NCI-H1694 treated with DMSO at 0.1 percent for 48 hours (cell line): ENCODE results near the gene LRRC72.
"Not testable (repeated sequence)": the region's sequence is repeated elsewhere in the genome, so short reads cannot be mapped to it uniquely, and the experiment has no call there.

Experiments used
- DNase-seq: peaks from one replicate; lab custom pipeline; 2025; lab: John Stamatoyannopoulos, UW

The LRRC72 gene

DNA sequence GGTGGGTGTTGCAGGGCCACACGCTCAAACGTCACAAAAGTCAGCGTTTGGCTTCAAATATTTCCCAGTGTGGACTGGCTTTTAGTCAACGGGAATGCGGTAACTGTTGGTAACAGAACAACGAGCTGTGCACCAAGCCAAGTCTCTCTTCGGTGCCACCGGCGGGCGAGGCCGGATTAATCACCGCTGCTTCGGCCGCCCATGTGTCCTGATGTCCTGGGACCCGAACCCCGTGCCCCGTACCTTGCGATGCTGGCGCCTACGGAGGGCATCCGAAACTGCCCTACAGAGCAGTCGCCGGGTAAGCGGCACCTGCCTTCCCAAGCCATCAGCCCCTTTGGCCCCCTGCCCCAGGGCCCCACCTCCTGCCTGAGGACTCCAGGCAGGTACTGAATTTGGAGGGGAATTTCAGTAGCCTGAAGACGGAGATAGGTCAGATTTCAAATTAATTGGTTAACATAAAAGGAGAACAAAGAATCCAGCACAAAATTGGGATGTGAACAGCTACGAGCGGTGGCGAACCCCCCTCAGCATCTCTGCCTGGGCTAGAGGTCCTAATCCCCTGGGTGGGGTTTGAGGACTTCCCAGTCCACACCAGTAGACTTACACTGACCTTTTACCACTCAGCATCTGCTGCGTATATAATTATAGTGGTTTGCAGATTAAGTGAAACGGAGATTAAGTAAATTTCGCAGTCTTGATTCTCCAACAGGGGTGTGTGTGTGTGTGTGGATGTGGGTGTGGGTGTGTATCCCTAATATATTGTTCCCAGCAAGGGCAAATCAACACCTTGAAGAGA, at the start of gene LRRC72:
Gene LRRC72, plus strand, starts transcription at position 84 of the 799 bp plus-strand sequence. Its CDS starts 128 bp downstream, at position 212.
- DNase-seq = no peak

- DNase-seq = no peak
Measured at GRCh38 chr7:16479161-16479560, 47.5 kb upstream of the LRRC72 start.

GRCh38 chr7:16479591-16479990, 47.0 kb upstream of the LRRC72 start:
- DNase-seq = no peak

- no peak for DNase-seq
Measured at GRCh38 chr7:16484453-16485158, 42.0 kb upstream of the LRRC72 start.

GRCh38 chr7:16491148-16491547, 35.5 kb upstream of the LRRC72 start:
- DNase-seq = no peak

- DNase-seq = no peak
Measured at GRCh38 chr7:16492513-16493062, 34.0 kb upstream of the LRRC72 start.

GRCh38 chr7:16493266-16493665, 33.4 kb upstream of the LRRC72 start:
- no peak for DNase-seq

DNA sequence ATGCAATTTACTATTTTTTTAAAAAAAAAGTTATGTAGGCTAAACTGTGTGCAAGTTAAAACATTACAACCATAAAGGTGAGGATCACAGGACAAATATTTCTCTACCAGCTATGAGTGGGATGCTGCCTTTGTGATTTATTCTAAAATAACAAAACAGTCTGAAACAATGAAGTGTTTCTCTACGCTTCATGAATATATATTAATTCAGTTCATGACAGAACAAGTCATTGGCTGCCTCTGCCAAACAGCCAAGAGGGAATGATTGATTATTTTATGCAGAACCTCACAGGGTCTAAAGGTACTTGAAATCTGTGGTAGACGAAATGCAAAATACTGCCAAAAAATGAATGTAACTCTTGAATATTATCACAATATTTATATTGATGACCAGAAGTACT, 32.1 kb upstream of the LRRC72 start:
- no peak for DNase-seq

DNA sequence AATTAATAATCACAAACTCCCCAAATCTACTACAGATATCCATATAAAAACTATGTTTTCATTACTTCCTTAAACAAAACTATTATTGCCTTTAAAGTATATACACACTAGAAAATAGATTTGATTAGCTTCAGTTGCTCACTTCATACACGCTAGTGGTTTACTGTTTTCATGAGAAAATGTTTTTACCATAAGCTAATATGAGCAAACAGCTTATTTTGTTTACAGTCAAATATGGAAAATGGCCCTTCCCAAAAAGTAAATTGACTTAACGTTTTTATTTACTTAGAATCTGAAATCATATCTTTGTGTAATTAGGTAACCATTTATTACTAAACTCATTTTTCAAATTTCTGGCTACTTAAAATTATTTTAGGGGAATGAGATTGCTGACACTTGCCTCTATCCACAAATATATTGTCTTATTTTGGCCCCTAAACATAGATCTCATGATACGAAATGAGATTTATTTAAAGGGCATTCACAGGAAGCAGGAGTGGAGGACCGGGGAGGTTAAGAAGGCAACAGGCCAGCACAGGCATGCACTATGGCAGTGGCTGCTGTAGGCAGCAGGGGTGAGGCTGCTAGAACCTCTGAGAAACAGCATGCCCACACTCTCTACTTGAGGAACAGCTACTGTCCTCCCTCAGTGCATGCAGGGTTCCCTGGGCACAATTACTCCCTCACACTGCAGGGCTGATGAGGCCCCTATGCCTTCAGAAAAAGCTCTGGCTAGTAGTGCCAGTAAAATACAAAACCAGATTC, 31.5 kb upstream of the LRRC72 start:
- no peak for DNase-seq

DNA sequence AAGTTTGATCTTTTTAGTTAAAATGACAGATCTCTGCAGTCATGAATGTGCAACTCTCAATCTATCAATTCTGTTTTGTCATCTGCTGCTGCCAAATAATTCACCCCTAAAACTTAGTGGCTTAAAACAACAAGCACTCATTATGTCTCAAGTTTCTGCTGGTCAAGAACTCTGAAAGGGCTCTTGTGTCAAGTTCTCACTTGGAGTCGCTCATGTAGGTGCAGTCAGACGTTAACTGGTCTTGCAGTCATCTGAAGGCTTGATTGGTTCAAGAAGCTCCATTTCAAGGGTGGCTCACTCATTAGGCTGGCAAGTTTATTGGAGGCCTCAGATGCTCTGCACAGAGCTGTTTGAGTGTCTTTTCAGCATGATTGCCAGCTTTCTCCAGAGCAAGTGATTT, 28.5 kb upstream of the LRRC72 start:
- no peak for DNase-seq

DNA sequence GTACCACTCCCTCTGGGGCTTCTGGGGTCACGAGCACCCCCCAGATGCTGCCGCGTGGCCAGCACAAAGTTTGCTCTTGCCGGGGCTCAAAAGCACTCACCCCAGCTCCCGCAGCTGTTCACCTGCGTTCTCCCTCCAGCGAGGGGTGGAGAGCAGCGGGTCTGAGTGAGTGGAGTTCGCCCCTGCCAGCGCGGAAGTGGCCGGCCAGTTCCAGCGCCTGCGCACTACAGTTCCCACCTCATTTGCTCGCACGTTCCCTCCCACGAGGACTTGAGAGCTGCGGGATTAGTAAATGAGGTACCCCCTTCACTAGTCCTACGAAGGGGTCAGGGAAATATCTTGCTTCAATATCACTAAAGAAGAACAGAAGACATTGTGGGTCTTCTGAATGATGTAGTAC, 24.3 kb upstream of the LRRC72 start:
- no peak for DNase-seq

GRCh38 chr7:16504019-16504418, 22.6 kb upstream of the LRRC72 start:
- DNase-seq = no peak

DNA sequence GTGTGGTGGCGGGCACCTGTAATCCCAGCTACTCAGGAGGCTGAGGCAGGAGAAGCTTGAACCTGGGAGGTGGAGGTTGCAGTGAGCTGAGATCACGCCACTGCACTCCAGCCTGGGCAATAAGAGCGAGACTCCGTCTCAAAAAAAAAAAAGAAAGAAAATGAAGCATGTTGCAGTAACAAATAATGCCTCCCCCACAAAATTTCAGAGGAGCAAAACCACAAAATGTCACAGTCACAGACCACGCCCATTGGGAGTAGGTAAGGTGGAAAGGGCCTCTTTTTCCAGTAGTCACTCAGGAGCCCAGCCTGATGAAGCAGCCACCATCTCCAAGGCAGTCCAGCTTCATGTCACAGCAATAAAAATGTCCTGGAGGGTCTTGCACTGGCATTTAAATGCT, 20.2 kb upstream of the LRRC72 start:
- not testable (repeated sequence) for DNase-seq

DNA sequence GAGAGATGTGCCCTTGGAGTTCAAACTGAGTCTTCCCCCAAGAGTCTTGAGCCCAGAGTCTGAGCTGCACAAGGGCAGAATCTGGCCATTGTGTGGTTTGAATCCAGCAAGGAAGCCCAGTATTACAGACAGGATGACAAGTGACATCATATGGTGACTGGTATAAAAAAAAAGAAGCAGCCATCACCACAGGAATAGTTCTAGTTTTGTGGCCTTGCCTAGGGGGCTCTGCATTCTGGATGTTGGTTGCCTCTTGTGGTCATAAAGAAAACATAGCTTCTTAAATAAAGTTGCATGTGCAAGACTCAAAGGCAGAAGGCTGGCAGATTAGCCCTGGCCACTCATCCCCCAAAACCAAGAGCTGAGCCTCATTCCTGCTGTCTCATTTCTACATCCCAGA, 16.8 kb upstream of the LRRC72 start:
- no peak for DNase-seq

GRCh38 chr7:16511314-16511713, 15.3 kb upstream of the LRRC72 start:
- DNase-seq = no peak

GRCh38 chr7:16512097-16512496, 14.5 kb upstream of the LRRC72 start:
- no peak for DNase-seq

- DNase-seq = no peak
Measured at GRCh38 chr7:16514271-16514670, 12.4 kb upstream of the LRRC72 start.

DNA sequence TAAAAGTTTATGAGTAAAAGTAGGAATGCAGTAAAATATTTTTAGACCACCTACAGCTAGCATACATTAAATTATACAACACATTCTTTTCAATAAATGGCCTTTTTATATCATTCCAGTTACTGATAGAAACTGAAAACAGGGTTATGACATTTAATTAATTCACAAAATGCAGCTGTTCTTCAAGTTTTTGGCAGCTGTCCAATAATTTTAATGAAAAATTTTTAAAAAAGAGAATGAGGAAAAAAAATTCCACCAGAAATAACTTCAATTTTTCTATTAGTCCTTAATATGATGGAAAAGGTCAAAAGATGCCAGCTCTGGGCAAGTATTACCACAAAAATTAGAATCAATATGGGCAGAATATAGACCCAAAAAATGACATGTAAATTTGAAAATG, 11.9 kb upstream of the LRRC72 start:
- no peak for DNase-seq

DNA sequence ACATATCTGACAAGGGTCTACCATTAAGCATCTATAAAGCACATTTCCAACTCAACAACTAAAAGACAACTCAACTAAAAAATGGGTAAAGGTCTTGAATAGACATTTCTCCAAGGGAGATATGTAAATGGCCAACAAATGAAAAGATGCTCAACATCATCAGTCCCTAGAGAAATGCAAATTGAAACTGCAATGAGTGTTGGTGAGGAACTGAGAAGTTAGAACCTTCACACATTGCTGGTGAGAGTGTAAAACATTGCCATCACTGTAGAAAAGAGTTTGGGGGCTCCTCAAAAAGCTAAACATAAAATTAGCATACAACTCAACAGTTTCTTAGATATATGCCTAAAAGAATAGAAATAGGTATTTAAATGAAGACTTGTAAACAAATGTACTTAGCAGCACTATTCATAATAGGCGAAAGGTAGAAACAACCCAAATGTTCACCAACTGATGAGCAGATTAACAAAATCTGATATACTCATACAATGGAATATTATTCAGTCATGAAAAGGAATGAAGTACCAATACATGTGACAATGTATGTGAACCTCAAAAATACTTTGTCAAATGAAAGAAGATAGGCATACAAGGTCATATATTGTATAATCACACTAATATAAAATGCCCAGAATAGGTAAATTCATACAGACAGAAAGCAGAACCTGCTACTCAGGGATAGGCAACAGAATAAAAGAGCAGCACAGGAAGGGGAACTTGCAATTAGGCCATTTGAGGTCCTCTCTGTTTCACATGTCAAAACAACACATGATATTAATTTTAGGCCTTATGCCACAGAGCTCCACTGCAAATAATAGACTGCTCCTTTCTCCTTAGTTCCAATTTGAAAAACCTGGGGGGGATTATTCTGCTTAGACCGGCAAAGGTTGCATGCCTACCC, 10.6 kb upstream of the LRRC72 start:
- DNase-seq = no peak

DNA sequence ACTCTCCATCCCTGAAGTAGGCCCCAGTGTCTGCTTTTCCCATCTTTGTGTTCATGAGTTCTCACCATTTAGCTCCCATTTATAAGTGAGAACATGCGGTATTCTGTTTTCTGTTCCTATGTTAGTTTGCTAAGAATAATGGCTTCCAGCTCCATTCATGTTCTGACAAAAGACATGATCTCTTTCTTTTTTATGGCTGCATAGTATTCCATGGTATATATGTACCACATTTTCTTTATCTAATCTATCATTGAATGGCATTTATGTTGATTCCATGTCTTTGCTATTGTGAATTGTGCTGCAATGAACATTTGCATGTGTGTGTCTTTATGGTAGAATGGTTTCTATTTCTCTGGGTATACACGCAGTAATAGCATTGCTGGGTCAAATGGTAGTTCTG, 6.6 kb upstream of the LRRC72 start:
- not testable (repeated sequence) for DNase-seq

GRCh38 chr7:16524332-16524731, 2.3 kb upstream of the LRRC72 start:
- DNase-seq = no peak
